NCI-H1048 (cell line): ENCODE data around the gene FSIP1.

Experiments
- DNase-seq: peaks from one replicate; lab custom pipeline; 2025; lab: John Stamatoyannopoulos, UW

Gene FSIP1

GRCh38 chr15:39792025-39792843 is 9.6 kb upstream of the FSIP1 start:
- DNase-seq = no peak

DNA sequence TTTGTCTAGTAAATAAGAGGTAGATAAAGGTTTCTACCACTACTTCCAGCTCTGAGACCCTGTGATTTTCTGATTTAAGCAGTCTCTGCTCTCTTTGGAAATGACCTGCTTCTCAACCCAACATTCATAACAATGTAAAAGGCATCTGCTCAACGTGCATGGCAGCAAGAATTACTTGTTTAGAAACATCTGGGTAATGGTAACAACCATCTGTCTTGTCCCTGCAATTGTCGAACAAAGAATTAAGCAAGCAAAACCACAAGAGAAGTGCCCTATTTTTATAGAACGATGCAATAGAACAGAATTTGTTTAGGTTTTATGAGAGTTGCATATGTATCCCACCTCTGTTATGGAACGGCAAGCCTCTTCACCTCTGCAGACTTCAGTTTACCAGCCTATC is 7.1 kb upstream of the FSIP1 start:
- DNase-seq = no peak

DNA sequence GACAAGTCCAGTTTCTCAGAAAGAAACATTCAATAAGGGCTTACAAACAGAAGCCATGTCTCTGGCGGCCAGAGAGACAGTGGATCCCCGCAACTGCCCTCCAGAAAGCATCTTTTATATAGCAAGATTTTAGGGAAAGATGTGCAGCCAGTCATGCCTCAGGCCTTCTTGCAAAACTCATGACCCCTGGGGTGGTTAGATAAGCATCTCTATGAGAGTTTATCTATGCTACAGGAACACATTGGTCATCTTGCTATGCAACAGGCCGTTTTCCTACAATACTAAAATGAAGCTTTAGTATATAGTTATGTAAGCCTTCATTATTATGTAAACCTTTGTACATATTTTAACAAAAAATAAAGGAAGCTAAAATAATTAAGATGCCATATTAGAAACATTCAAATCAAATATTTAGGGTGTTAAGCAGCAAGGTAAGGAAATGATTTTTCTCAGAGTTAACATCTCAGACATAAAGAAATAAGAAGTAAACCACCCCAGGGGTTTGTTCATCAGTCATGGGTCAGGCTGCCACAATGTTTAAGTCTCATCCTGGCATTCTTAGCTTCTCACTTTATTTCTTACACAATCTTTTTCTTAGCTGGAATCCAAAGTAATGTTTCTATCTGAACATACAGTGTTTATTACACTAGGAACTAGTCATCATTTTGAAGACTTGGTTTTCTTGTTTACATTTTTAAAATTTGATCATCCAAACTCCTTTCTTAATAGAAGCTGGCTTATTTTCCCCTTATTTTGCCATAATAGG is 6.3 kb upstream of the FSIP1 start:
- DNase-seq = no peak

DNA sequence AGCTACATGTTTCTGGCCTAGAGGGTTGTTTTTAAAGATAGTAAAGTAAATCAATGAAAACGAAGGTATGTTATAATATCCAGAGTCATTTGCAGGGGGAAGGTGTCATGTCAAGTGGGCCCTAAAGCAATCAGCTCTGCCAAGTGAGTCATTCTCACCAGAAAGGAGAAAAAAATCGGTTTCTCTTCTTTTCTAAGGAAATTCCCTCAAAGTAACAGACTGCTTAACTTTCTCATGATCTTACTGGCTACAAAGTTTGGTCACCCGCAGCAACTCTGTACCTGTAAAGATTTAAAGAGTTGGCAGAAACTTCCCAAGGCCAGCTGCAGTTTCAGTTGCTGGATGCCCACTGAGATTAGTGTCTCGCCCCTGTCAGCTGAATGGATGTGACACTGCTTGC is 5.5 kb upstream of the FSIP1 start:
- DNase-seq = no peak

DNA sequence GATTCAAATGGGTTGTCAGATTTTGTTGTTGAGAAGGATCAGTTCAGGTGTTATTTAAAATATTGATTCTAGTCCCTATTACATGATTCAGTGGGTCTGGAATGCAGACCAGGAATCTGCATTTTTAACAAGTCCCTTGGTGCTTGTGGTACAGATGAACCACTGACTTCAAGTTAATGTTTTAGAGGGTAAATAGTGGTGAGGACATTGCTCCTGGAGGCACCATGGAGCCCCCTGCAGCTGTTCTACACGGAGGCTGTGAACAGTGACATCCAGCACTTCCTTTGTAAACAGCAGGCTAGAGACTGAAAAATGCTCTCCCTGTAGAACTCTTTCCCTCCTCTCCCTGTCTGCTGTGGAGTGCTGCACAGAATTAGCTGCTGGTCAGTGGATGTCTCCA is 4.8 kb upstream of the FSIP1 start:
- DNase-seq = no peak

GRCh38 chr15:39786447-39787056 is 3.9 kb upstream of the FSIP1 start:
- peak; percentile 26 for DNase-seq

GRCh38 chr15:39785841-39786240 is 3.2 kb upstream of the FSIP1 start:
- DNase-seq = no peak

DNA sequence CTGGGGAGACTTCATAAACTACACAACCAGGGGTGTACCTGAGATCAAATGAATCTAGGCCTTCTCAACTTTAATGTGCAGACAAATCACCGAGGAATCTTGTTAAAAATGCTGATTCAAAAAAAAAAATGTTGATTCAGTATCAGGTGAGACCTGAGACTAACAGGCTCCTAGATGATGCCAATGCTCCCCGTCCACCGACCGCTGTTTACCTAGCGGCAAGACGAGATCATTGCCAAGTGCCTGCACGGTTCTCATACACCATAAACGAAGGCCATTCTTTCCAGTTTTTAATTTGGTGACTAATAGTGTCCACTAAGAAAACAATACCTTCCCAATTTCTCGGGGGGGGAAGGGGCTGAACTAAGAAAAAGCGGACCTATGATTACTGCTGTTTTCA is 2.5 kb upstream of the FSIP1 start:
- DNase-seq = no peak

DNA sequence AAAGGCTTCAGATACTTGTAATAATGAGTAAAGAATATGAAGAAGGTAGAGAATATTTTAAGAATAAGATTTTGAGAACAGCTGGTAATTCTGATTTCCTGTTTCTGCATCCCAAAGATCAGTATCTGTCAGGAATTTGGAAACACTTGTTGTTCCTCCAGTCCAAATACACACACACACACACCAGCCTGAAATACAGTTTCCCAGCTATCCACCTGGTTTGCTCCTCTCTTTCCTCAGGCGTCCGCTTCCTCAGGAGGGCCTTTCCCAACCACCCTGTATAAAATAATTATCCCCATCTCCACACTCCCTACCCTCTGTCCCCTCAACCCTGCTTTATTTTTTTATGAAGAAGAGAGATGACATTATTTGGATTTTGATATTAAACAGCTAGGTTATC is 2.0 kb upstream of the FSIP1 start:
- no peak for DNase-seq

- DNase-seq = no peak
Measured at GRCh38 chr15:39784125-39784524, 1.5 kb upstream of the FSIP1 start.

GRCh38 chr15:39783244-39783820 is 691 bp upstream of the FSIP1 start:
- DNase-seq = no peak

GRCh38 chr15:39781967-39782302 is 706 bp downstream of the FSIP1 start:
- DNase-seq = no peak

- no peak for DNase-seq
Measured at GRCh38 chr15:39781147-39781966, 1.3 kb downstream of the FSIP1 start.

- no peak for DNase-seq
Measured at GRCh38 chr15:39778021-39778420, 4.6 kb downstream of the FSIP1 start.

DNA sequence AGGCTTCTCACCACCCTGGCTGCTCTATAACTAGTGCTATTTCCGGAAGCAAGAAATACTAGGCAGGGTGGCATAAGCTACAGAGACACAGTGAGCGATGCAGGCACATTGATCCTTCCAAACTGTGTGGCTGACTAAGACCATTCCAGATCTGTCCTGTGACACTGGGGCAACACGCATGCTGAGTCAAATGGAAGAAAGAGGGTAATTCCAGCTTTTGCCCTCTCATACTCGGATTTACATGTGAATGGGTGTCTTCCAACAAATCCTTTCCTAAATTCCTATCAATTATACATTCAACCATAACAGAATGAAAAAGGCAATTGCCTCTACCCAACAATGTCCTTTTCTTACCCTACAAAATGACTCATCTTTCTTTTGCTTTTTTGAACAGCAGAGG is 5.1 kb downstream of the FSIP1 start:
- no peak for DNase-seq

DNA sequence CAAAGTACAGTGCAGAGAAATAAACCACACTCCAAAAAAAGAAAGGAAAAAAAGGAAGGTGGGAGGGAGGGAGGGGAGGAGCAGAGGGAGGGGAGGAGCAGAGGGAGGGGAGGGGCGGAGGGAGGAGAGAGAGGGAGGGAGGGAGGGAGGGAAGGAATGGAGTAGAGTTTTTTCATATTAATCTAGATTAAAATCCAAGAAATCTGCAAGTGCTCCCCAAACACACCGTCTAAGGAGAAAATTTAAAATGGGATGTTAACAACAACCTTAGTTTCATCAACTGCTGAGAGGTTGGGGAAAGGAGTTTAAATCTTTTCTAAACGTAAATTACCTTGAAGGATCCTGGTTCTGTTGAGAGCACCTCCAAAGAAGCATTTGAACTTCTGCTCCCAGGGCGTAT is 6.6 kb downstream of the FSIP1 start:
- no peak for DNase-seq

DNA sequence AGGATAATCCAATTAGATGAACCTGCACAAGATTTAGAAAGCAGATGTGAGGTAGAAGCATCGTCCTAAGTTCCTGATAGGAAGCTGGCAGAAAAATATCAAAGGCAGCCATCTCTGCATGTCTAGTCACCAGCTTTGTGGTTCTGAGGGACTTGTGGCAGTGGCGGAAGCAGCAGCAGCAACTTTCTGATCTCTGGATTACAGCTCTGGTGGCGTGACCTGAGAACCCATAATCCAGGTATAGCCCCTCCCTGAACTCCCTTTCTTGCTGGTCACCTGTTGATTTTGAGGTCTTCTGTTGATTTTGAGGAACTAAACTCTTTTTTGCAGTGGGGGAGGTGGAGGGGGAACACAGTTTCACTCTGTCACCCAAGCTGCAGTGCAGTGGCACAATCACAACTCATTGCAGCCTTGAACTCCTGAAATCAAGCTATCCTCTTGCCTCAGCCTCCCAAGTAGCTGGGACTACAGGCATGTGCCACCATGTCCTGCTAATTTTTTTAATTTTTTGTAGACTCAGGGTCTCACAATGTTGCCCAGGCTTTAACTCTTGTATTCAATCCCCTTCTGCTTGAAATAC is 7.9 kb downstream of the FSIP1 start:
- no peak for DNase-seq

- no peak for DNase-seq
Measured at GRCh38 chr15:39770748-39771689, 11.6 kb downstream of the FSIP1 start.

DNA sequence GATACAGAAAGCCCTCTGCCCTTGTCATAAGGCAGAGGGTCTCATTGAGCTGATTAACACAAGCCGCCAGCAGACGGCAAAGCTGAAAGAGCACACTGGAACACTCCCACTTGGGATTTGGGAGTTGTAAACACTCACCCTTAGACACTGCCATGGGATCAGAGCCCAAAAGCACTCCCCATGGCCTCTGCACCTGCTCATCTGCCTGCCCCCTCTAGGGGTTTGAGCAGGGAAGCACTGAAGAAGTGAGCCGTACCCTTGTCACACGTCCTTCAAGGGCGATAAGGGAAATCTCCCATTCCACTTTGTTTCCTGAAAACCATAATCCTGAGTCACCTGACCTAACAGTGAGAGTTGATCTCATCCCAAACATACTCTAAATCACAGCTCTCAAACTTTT is 14.7 kb downstream of the FSIP1 start:
- no peak for DNase-seq

DNA sequence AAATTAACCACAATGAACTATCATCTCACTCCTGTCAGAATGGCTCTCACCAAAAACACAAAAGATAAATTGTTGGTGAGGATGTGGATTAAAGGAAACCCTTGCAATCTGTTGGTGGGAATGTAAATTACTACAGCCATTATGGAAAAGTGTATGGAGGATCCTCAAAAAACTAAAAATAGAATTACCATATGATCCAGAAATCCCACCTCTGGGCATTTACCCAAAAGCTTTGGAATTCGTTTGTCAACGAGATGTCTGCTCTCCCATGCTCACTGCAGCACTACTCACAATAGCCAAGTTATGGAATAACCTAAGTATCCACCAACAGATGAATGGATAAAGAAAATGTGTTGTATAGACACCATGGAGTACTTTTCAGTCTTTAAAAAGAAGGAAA is 21.6 kb downstream of the FSIP1 start:
- DNase-seq = no peak
